DMS153 treated with DMSO at 0.1 percent for 48 hours (cell line): ENCODE data around the gene RNF135.
"Not testable (repeated sequence)": the region's sequence is repeated elsewhere in the genome, so short reads cannot be mapped to it uniquely, and the experiment has no call there.

Source experiments
- DNase-seq: peaks from one replicate; lab custom pipeline; 2025; ENCODE audit not compliant: unreplicated experiment; lab: John Stamatoyannopoulos, UW

RNF135 gene, protein sequence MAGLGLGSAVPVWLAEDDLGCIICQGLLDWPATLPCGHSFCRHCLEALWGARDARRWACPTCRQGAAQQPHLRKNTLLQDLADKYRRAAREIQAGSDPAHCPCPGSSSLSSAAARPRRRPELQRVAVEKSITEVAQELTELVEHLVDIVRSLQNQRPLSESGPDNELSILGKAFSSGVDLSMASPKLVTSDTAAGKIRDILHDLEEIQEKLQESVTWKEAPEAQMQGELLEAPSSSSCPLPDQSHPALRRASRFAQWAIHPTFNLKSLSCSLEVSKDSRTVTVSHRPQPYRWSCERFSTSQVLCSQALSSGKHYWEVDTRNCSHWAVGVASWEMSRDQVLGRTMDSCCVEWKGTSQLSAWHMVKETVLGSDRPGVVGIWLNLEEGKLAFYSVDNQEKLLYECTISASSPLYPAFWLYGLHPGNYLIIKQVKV

DNA sequence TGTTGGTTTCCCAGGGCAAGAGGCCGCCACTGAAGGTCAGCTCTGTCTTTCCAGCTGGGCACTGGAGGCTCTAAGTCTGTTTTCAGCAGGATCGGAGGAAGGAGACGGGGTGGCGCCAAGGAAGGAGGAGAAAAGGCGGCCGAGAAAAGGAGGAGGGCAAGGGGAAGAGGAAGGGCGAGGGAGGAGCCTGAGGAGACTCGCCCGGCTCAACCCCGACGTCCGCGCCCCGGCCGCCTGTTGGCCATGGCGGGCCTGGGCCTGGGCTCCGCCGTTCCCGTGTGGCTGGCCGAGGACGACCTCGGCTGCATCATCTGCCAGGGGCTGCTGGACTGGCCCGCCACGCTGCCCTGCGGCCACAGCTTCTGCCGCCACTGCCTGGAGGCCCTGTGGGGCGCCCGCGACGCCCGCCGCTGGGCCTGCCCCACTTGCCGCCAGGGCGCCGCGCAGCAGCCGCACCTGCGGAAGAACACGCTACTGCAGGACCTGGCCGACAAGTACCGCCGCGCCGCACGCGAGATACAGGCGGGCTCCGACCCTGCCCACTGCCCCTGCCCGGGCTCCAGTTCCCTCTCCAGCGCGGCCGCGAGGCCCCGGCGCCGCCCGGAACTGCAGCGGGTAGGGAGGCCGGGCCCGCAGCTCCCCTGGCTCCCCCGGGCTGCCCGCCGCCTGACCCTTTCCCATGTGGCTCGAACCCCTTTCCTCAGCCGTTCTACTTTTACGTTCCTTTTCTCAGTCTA is at the start of gene RNF135:
Gene RNF135, plus strand, starts transcription at position 209 of the 737 bp plus-strand sequence. Its CDS starts 35 bp downstream, at position 244.
- peak; percentile 16 for DNase-seq

DNA sequence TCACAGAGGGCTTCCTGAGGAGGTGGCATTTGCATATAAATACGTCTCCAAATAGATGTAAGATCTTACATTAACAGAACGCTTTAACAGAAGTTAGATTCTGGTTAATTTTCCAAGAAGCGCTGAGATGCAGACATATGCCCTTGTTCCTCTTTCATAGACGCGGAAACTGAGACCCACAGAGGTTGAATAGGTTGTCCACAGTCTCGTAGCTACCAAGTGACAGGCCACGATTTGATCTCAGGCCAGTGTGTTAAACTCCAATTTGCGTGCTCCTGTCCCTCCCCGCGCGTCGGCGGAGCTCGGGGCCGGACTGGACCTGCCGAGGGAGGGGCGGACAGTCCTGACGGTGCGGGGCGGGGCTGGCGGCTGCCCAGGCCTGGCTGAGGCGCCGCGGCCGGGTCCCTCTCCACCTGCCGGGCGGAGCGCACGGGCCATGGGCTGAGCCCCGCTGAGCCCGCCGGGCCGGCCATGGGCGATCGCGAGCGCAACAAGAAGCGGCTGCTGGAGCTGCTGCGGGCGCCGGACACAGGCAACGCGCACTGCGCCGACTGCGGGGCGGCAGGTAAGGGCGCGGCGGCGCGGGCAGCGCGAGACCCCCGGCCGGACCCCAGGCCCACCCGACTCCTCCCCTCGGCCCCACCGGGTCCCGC is 49.2 kb upstream of the RNF135 start, which contains the start of gene ADAP2:
Gene ADAP2, plus strand, starts transcription at position 402 of the 653 bp plus-strand sequence. Its CDS starts 70 bp downstream, at position 472.
- no peak for DNase-seq

DNA sequence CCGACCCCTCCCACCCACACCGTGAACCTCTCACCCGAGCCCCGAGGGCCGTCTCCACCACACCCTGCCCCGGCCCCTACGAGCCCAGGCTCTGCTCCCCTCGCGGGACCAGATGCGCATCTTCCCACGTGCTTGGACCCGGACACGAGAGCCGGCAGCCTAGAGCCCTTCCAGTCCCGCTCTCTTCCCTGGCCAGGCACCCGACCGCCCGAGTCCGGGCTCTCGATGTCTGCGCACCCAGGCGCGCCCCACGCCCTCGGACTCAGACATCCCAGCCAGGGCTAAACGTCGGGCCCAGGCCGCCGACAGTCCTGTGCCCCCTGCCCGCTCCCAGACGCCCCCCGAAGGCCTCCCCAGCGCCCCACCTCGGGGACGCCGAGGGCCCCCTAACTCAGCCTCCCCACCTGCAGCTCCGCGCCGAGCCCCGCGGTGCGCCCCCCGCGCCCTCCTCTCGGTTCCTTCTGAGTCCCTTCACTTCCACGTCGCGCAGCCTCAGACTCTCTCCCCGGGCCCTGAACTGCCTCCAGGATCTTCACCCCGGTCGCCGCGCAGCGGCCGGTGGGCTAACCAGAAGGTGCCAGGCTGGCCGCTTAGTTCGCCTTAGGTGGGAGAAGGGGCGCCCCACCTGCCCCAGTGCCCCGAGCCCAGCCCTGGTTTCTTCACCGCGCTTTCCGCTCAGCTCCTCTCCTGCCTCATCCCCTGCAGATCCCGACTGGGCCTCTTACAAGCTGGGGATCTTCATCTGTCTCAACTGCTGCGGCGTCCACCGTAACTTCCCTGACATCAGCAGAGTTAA is 48.4 kb upstream of the RNF135 start:
- DNase-seq = no peak

DNA sequence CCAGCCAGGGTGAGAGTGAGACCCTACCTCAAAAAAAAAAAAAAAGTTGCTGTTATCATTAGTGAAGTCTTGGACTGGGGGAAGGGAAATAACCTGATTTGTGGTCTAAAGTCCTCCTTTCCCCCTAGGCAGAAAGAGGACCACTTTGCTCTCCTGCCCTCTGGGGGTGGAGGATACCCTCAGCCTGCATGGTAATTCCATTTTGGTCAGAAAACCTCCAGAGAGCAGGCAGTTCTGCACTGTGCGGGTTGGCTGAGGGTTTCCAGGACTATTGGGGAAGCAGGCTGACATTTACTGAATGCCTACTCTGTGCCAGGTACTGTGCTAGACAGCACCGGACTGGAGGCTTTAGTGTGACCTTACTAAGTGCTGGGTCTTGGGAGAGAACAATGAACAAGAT is 46.5 kb upstream of the RNF135 start:
- DNase-seq = no peak

DNA sequence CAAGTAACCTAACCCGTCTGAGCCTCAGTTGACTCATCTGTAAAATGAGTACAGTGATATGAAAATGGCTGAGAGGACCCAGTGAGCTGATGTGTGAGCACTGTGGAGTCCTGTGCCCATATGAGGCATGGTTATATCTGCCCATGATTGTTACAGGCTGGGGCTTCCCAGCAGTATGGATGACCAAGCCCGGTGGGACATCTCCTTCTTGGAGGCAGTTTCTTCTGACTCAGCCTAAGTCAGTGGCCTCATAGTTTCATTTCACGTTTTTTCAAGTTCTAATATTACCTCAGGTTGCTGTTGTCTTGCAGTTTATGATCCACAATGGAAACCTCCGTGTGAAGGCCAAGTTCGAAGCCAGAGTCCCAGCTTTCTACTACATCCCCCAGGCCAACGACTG is 44.3 kb upstream of the RNF135 start:
- DNase-seq = no peak

DNA sequence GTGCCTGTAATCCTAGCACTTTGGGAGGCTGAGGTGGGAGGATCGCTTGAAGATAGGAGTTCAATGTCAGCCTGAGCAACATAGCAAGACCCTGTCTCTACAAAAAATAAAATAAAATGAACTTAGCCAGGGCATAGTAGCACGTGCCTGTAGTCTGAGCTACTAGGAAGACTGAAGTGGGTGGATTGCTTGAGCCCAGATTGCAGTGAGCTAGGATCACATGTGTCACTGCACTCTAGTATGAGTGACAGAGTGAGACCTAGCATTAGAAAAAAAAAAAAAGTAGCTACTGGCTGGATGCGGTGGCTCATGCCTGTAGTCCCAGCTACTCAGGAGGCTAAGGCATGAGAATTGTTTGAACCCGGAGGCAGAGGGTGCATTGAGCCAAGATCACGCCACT is 43.1 kb upstream of the RNF135 start:
- DNase-seq = no peak

DNA sequence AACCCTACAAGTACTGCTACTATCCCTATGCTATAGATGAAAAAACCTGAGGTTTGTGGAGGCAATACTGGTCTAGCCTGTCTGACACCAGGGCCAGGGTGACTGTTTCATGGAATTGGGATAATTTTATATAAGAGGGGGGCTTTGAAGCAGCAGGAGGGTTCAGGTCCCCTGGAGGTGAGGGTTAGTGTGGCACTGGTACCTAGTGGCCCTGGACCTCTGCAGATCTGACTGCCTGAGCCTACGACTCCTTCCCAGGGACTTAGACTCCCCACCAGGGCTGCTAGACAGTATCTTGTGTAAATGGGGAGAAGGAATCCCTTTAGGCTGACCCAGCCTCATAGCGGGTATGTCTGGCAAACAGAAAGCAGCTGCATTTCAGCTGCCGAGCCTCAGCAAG is 42.3 kb upstream of the RNF135 start:
- no peak for DNase-seq

DNA sequence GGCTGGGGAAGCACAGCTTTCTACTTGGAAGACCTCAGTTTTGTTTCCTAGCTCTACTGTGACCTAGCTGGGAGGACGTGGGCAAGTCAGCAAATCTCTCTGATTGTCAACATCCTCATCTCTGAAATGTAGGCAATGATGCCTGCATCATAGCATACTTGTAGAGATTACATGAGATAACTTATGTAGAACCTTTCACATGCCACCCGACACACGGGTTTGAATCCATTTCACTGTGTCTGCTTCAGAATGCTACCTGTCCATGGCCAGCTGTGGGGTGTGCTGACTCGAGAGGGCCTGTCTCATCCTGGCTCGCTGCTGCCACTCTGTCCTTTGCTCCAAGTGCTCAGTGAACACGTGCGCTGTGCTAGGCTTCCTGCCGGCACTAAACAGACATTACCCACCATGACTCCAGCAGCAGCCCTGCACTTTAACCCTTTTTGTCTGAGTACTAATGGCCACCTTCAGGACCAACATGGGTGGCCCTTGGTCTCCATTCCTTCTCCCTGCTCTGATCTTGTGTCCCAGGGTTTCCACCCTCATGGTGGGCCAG is 41.7 kb upstream of the RNF135 start:
- no peak for DNase-seq

DNA sequence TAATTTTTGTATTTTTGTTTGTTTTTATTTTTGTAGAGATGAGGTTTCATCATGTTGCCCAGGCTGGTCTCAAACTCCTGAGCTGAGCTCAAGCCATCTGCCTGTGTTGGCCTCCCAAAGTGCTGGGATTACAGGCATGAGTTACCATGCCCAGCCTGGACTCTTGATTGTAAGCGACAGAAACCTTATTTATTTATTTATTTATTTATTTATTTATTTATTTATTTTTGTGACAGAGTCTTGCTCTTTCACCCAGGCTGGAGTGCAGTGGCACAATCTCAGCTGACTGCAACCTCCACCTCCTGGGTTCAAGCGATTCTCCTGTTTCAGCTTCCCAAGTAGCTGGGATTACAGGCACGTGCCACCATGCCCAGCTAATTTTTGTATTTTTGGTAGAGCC is 41.0 kb upstream of the RNF135 start:
- DNase-seq = not testable (repeated sequence)

DNA sequence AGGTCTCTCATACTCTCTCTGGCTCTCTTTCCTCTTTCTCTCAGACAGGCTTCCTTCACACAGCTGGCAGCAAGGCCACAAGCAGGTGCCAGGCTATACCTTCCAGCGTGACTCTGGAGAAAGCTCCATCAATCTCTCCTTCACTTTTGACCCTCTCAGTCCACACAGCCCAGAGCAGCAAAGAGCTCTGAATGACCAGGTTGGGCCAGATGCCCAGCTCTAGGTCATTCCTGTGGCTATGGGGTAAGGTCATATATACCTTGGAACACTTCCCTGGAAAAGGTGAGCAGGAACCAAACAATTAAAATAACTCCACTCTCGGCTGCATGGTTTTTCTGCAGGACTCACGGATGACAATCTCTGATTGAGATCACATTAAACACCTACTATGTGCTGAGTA is 40.3 kb upstream of the RNF135 start:
- no peak for DNase-seq

DNA sequence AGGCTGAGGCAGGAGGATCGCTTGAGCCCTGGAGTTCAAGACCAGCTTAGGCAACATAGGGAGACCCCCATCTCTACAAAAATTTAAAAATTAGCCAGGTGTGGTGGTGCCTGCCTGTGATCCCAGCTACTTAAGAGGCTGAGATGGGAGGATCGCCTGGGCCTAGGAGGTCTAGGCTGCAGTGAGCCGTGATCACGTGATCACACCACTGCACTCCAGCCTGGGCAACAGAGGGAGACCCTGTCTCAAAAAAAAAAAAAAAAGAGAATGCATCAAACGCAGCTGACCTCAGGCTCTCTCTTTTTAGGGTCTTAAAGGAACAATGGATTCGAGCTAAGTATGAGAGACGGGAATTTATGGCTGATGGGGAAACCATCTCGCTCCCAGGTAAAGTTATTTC is 39.3 kb upstream of the RNF135 start:
- DNase-seq = not testable (repeated sequence)

DNA sequence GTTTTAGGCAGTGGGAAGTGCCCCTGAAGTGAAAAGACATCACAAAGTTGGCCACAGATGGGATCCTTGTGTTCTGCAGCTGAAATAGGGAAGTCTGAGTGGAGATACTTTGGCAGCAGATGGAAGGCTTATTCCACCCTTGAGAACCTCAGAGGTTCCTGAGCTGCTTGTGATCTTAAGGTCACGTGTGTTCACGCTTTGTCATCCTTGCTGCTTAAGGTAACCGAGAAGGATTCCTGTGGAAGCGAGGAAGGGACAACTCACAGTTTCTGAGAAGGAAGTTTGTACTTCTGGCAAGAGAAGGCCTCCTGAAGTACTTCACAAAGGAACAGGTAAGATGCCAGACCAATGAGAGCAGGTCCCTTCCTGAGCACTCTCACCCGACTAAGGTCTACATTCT is 36.9 kb upstream of the RNF135 start:
- DNase-seq = no peak

DNA sequence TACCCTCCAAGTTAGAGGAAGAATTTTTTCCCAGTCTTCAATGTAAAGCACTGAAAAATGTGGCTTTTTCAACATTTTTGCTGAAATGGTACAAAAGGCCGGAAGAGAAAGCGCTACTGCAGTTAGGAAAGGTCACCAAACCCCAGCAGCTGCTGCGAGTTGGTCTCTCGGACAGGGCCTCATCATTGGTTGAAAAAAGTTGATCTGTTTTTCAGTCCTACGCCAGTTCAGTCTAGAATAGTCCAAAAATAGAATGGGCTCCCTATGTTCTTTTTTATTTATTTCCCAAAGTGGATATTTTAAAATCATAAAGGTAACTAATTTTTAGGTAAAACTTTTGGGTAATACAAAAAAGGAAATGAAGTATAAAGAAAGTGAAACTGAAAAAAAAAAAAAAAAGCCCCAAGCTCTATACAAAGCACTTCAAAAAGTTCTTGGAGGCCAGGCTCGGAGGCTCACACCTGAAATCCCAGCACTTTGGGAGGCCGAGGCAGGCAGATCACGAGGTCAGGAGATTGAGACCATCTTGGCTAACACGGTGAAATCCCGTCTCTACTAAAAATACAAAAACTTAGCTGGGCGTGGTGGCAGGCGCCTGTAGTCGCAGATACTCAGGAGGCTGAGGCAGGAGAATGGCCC is 31.7 kb upstream of the RNF135 start:
- DNase-seq = no peak

DNA sequence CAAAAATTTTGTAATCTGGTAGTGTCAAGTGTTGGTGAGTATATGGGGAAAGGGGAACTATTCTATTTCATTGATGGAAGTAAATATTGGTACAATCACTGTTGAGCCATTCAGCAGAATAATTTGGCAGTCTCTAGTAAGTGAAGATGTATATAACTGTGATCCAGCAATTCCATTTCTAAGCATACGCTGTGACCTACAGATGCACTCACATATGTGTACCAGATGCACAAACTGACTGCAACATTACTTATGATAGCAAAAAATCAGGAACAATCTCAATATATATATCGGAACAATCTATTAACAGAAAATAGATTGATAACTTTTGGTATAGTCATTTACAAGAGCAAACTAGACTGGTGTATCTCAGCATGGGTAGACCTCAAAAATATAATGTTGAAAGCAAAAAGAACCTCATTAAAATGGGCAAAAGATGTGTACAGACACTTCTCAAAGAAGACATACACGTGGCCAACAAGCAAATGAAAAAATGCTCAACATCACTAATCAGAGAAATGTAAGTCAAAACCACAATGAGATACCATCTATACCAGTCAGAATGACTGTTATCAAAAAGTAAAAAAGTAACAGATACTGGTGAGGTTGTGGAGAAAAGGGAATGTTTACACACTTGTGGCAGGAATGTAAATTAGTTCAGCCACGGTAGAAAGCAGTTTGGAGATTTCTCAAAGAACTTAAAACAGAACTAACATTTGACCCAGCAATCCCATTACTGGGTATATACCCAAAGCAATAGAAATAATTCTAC is 28.3 kb upstream of the RNF135 start:
- DNase-seq = no peak

DNA sequence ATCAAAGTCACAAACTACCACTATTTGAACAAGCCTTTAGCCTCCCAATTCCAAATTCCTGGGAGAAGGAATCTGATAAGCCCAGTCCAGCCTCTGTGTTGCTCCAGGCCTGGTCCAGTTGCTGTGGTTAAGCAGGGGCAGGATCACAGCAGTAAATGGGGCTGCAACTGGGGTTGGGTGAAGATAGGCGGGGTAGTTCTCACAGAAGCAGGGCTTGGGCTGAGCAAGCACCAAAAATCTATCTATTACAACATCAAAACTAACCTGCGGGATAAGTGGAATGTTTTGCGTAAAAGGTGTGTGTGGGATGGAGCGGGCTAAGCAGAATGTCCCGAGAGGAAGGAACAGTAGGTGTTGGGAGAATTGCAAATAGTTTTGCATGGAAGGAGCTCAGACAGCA is 23.0 kb upstream of the RNF135 start:
- no peak for DNase-seq

DNA sequence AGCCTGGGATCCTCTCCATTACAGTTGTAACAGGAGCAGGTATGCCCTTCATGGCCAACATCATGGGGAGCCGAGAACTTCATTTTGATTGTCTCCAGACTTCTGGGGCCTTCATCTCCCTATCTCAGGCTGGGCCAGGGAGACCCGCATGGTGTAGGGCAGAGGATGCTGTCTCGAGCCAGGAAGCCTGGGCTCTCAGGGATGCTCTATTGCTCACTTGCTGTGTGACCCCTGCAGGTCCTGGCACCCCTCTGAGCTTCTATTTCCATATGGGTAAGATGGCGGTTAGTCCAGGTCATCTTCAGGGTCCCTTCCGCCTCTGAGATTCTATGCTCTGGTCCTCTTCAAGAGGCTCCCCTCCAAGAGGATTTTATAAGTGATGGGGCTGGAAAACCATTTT is 20.6 kb upstream of the RNF135 start:
- no peak for DNase-seq

DNA sequence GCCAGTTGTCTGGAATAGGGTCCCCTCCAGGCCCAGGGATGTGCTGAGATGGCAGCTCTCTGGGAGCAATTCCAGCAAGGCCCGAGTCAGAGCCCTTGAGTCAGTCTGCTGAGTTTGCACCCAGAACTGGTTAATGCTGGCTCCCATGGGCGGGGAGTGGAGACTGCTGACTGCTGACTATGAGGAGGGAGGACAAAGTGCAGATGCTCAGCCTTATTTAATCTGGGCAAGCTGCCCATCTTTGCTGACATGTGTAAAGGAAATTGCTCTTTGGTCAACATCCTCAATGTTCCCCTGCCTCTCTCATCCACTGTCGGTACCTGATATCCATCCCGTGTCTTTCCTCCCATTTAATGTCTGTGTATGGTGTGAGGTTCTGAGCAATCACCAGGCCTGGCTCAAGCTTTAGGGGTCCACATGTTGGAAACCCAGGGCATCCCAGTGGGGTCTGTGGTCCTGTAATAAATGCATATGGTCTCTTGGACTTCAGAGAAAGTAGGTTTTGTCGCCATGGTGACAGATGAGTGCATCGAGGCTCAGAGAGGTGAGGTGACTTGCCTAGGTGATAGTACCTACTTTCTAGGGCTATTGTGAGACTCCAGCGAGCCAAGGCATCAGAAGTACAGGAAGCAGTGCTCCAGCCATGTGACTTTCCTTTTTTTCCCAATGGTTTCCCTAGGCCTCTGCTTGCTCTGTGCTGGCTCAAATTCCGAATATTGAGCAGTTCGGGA is 20.0 kb upstream of the RNF135 start:
- peak; percentile 89 for DNase-seq

DNA sequence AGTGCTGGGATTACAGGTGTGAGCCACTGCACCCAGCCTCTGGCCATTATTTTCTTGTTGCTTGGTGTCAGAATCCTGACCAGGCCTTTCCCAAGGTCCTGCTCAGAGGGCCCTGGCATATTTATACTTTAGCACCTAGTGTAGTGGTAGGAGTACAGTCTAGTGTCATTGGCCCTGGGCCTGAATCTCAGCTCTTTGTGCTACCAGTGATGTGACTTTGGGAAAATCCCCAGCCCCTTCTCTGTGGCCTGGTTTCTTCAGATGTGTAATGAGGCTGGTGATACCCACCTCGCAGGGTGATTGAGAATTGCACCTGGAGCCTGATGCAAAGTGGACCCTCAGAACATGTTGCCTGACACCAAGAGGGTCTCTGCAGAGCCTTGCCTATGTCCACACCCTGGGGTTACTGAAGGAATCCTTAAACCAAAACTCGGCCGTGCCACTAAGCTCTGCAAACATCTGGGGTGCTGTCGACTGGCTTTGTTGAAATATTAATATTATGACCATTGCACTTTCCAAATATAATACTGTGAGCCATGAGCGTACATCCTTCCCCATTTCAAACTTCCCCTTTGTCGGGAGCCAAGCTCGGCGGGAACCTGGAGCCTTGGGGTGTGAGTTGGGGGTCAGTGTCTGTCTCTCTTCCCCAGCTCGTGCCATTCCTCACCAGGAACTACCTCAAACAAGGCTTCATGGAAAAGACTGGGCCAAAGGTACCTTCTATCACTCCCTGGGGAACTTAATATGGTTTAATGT is 18.0 kb upstream of the RNF135 start:
- no peak for DNase-seq
